ENCODE measurements around the gene DYDC1.
"Not testable (repeated sequence)": the region's sequence is repeated elsewhere in the genome, so short reads cannot be mapped to it uniquely, and the experiment has no call there.

Gene DYDC1

GRCh38 chr10:80373502-80373901, 16.9 kb upstream of the DYDC1 start:
- no peak for TF ChIP-seq CTCF (IDR thresholded peaks at IDR 0.05; ENCODE audit: extremely low read depth, insufficient read depth, missing control alignments)

GRCh38 chr10:80372675-80373074, 16.1 kb upstream of the DYDC1 start:
- DNase-seq (ENCODE audit: low spot score) = no peak
- in situ Hi-C loops (cut with MboI; ENCODE audit: low pct_unique_long_range_greater_than_20kb, low sequenced_read_pairs, unreplicated experiment) = no loop called here
- no peak for TF ChIP-seq CTCF (IDR thresholded peaks at IDR 0.05; ENCODE audit: extremely low read depth, insufficient read depth, missing control alignments)

More at GRCh38 chr10:80373502-80373901, 16.9 kb upstream of the DYDC1 start:
- no peak for DNase-seq (ENCODE audit: low spot score)
- in situ Hi-C loops (cut with MboI; ENCODE audit: low pct_unique_long_range_greater_than_20kb, low sequenced_read_pairs, unreplicated experiment) = no loop called here

- no peak for TF ChIP-seq CTCF (IDR thresholded peaks at IDR 0.05; ENCODE audit: extremely low read depth, insufficient read depth, missing control alignments)
- DNase-seq (ENCODE audit: low spot score) = no peak
- in situ Hi-C loops (cut with MboI; ENCODE audit: low pct_unique_long_range_greater_than_20kb, low sequenced_read_pairs, unreplicated experiment) = no loop called here
Observed at GRCh38 chr10:80371467-80371866, 14.9 kb upstream of the DYDC1 start.

GRCh38 chr10:80365510-80365909, 9.0 kb upstream of the DYDC1 start:
- in situ Hi-C loops (cut with MboI; ENCODE audit: low pct_unique_long_range_greater_than_20kb, low sequenced_read_pairs, unreplicated experiment) = no loop called here
- TF ChIP-seq CTCF (IDR thresholded peaks at IDR 0.05; ENCODE audit: extremely low read depth, insufficient read depth, missing control alignments) = no peak
- no peak for DNase-seq (ENCODE audit: low spot score)

- no peak for TF ChIP-seq CTCF (IDR thresholded peaks at IDR 0.05; ENCODE audit: extremely low read depth, insufficient read depth, missing control alignments)
- in situ Hi-C loops (cut with MboI; ENCODE audit: low pct_unique_long_range_greater_than_20kb, low sequenced_read_pairs, unreplicated experiment) = no loop called here
- no peak for DNase-seq (ENCODE audit: low spot score)
Observed at GRCh38 chr10:80359644-80360043, 3.1 kb upstream of the DYDC1 start.

- in situ Hi-C loops (cut with MboI; ENCODE audit: low pct_unique_long_range_greater_than_20kb, low sequenced_read_pairs, unreplicated experiment); DNase-seq (ENCODE audit: low spot score): not testable (repeated sequence)
Observed at GRCh38 chr10:80358925-80359324, 2.4 kb upstream of the DYDC1 start.

GRCh38 chr10:80357851-80358125, 1.2 kb upstream of the DYDC1 start:
- DNase-seq (ENCODE audit: low spot score) = no peak
- TF ChIP-seq CTCF (IDR thresholded peaks at IDR 0.05; ENCODE audit: extremely low read depth, insufficient read depth, missing control alignments) = no peak
- in situ Hi-C loops (cut with MboI; ENCODE audit: low pct_unique_long_range_greater_than_20kb, low sequenced_read_pairs, unreplicated experiment) = no loop called here
